Activated CD4-positive, alpha-beta T cell treated with anti-CD3 and anti-CD28 coated beads, Interleukin-2, amount 10 ng/mL, durations not matched to agents 7 days and 5 days (primary cell): Measurements from ENCODE around the gene SPTLC2. TPM values are rescaled to one million over a fixed set of nuclear protein-coding genes. Genes with fewer than 3 reads are reported as not detected.
"Not testable (repeated sequence)": the region's sequence is repeated elsewhere in the genome, so short reads cannot be mapped to it uniquely, and the experiment has no call there.

Experiments used
- CTCF ChIA-PET: fragments of 350-600 bp; sonication (Branson Sonifier 250); formaldehyde crosslinking; loops from one replicate; lab custom pipeline; 2021; ENCODE audit warnings: antibody characterized with exemption; lab: Charles Lee
- POLR2A ChIA-PET: fragments of 350-600 bp; sonication (Branson Sonifier 250); formaldehyde crosslinking; loops from one replicate; lab custom pipeline; 2021; ENCODE audit warnings: antibody characterized with exemption; lab: Charles Lee
- DNase-seq: peaks from one replicate; pipeline ENCODE4 v3.0.0-alpha.2; 2020
- H3K27ac Mint-ChIP-seq: one replicate; pipeline ENCODE4 v1.8.0; 2021; ENCODE audit warnings: mild to moderate bottlenecking, moderate library complexity, mixed read lengths
- H3K27me3 Mint-ChIP-seq: one replicate; pipeline ENCODE4 v1.8.0; 2021; ENCODE audit warnings: mixed read lengths
- H3K36me3 Mint-ChIP-seq: one replicate; pipeline ENCODE4 v1.8.0; 2021; ENCODE audit warnings: low read depth, mixed read lengths
- H3K4me1 Mint-ChIP-seq: one replicate; pipeline ENCODE4 v1.8.0; 2021; ENCODE audit warnings: mixed read lengths
- H3K4me3 Mint-ChIP-seq: one replicate; pipeline ENCODE4 v1.8.0; 2021; ENCODE audit warnings: mild to moderate bottlenecking, moderate library complexity, mixed read lengths
- H3K9me3 Mint-ChIP-seq: one replicate; pipeline ENCODE4 v1.8.0; 2021; ENCODE audit warnings: mixed read lengths
- total RNA-seq, 2 experiments: library from RNA; stranded (reverse); gene quantifications; one replicate each; pipeline ENCODE4 v1.2.3, GENCODE V29; 2021

SPTLC2 gene
- total RNA-seq, 2 experiments from 2014 or later = 54.2 to 64.4 TPM

DNA sequence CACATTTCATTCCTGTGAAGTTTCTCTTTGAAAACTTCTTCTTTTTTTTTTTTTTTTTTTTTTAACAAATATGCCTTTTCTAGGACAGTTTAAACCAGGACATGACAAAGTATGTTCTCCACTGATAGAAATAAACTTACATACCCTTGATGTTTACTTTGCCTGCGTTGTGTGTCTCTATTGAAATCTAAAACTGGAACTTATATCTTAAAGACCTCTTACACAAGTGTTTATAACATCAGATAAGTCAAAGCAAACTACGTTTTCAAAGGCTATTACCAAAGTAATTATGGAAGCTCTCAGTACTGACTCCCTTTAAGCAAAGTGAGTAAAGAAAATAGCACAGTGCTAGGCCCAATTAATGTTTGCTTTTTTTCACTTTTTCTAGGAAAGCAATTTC is 87.2 kb downstream of the SPTLC2 start:
- ChIA-PET POLR2A (no interaction called here), CTCF (no interaction called here)
- no peak overlapping the region for H3K4me3 Mint-ChIP-seq

DNA sequence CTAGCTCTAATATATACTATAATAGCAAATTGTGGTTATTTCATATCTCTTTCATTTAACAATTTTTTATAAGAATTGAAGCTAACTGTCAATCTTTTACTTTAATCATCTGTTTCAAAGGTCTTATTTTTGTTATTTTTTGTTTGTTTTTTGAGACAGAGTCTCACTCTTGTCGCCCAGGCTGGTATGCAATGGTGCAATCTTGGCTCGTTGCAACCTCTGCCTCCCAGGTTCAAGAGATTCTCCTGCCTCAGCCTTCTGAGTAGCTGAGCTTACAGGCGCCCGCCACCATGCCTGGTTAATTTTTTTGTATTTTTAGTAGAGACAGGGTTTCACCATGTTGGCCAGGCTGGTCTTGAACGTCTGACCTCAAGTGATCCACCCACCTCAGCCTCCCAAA is 87.7 kb downstream of the SPTLC2 start:
- DNase-seq, POLR2A ChIA-PET, H3K4me1 Mint-ChIP-seq, H3K9me3 Mint-ChIP-seq, H3K4me3 Mint-ChIP-seq, H3K27me3 Mint-ChIP-seq, H3K36me3 Mint-ChIP-seq, H3K27ac Mint-ChIP-seq: not testable (repeated sequence)
- CTCF ChIA-PET = interaction anchor here (1.1 kb wide), 1 partner anchor 11 kb away, joined by 3 read pairs; no protein-coding TSS in a partner anchor

More for the DNA sequence above, 87.2 kb downstream of the SPTLC2 start:
- Mint-ChIP-seq H3K36me3 (peaks cover 4% of the 10 kb centered on the region), H3K27me3 (no peaks in the 10 kb centered on the region), H3K4me1 (peaks cover 9% of the 10 kb centered on the region), H3K9me3 (no peaks in the 10 kb centered on the region), H3K27ac (no peak overlapping the region)
- no peak for DNase-seq

DNA sequence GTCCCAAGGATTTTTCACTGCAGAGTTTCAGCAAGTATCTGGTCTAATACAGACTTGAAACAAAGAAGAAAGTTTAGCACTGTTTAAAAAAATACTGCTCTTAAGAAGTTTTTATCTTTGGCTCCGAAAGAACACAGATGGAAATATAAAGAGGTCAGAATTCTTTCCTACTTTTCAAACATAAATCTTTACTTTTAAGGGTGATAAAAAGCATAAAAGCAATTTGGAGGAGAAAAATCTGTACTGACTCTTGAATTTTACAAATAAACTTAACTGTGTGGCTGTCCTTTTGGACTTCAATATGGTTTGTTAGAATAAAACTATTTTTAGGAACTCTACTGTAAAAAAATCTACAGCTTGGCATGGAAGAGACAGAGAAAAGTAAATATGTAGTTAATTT is 90.2 kb downstream of the SPTLC2 start:
- no peaks in the 10 kb centered on the region for H3K27me3 Mint-ChIP-seq

GRCh38 chr14:77524536-77524935 is 91.9 kb downstream of the SPTLC2 start:
- Mint-ChIP-seq H3K27me3 (no peaks in the 10 kb centered on the region), H3K27ac (no peak overlapping the region), H3K4me1 (no peaks in the 10 kb centered on the region), H3K36me3 (peaks cover 20% of the 10 kb centered on the region), H3K9me3 (no peaks in the 10 kb centered on the region), H3K4me3 (no peak overlapping the region)
- ChIA-PET CTCF (interaction anchor here (0.8 kb wide), 1 partner anchor 19 kb away, joined by 3 read pairs; no protein-coding TSS in a partner anchor), POLR2A (no interaction called here)
- DNase-seq = no peak

More for the DNA sequence above, 90.2 kb downstream of the SPTLC2 start:
- no peak overlapping the region for H3K27ac Mint-ChIP-seq
- H3K36me3 Mint-ChIP-seq = peaks cover 3% of the 10 kb centered on the region
- peaks cover 9% of the 10 kb centered on the region for H3K4me1 Mint-ChIP-seq
- H3K9me3 Mint-ChIP-seq = no peaks in the 10 kb centered on the region
- POLR2A ChIA-PET = no interaction called here
- CTCF ChIA-PET = interaction anchor here (0.6 to 1.3 kb wide), 3 partner anchors 9 to 213 kb away, joined by 3 to 5 read pairs (median 3); no protein-coding TSS in a partner anchor
- no peak for DNase-seq
- no peak overlapping the region for H3K4me3 Mint-ChIP-seq

DNA sequence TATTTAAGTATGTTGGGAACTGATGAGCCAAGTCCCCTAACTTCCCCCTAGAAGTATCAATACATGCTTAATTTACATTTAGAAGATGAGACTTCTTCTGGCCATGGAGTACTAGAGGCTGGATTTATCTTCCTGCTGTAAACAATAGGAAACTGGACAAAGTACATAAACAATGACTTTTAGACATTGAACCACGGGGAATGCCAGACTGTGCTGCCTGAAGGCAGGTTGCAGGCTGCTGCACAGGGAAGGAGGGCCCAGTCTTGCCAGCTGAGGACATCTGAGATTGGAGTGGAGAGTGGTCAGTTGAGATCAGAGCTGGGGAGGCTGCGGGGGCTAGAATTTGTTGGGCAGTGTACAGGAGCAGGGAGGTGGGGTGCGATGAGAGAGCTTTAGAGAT is 93.3 kb downstream of the SPTLC2 start:
- ChIA-PET POLR2A (no interaction called here), CTCF (no interaction called here)
- DNase-seq = no peak
- no peaks in the 10 kb centered on the region for H3K27me3 Mint-ChIP-seq
- H3K9me3 Mint-ChIP-seq = no peaks in the 10 kb centered on the region
- H3K36me3 Mint-ChIP-seq = peaks cover 30% of the 10 kb centered on the region
- H3K4me3 Mint-ChIP-seq = no peak overlapping the region
- H3K4me1 Mint-ChIP-seq = no peaks in the 10 kb centered on the region
- no peak overlapping the region for H3K27ac Mint-ChIP-seq

- no peak overlapping the region for H3K27ac Mint-ChIP-seq
These were observed 95.9 kb downstream of the SPTLC2 start for GRCh38 chr14:77520555-77520954.

DNA sequence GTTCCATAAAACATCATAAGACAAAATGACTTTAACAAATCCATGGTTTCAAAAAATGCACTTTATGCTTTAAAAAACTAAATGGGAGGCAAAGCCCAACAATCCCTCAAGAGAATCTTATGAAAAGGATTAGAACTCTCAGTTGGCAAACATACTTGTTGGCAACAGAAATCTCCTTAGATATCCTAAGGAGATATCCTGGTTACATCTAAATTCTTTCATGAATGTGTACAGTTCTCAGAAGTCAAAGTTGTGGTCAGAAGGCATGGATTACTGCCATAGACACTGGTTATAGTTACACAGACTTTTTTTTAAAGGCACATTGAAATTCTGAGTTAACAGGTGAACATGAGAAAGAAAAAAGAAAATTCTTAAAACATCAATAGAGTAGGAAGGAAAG is 100.3 kb downstream of the SPTLC2 start:
- ChIA-PET POLR2A (no interaction called here), CTCF (no interaction called here)
- no peak for DNase-seq
- Mint-ChIP-seq H3K9me3 (no peaks in the 10 kb centered on the region), H3K27me3 (no peaks in the 10 kb centered on the region), H3K36me3 (peaks cover 57% of the 10 kb centered on the region), H3K4me3 (no peak overlapping the region), H3K27ac (no peak overlapping the region), H3K4me1 (no peaks in the 10 kb centered on the region)

More at GRCh38 chr14:77520555-77520954, 95.9 kb downstream of the SPTLC2 start:
- POLR2A ChIA-PET = no interaction called here
- Mint-ChIP-seq H3K9me3 (no peaks in the 10 kb centered on the region), H3K4me1 (no peaks in the 10 kb centered on the region), H3K4me3 (no peak overlapping the region), H3K36me3 (peaks cover 43% of the 10 kb centered on the region), H3K27me3 (no peaks in the 10 kb centered on the region)
- DNase-seq = no peak
- CTCF ChIA-PET = interaction anchor here (0.6 kb wide), 1 partner anchor 82 kb away, joined by 5 read pairs; no protein-coding TSS in a partner anchor

DNA sequence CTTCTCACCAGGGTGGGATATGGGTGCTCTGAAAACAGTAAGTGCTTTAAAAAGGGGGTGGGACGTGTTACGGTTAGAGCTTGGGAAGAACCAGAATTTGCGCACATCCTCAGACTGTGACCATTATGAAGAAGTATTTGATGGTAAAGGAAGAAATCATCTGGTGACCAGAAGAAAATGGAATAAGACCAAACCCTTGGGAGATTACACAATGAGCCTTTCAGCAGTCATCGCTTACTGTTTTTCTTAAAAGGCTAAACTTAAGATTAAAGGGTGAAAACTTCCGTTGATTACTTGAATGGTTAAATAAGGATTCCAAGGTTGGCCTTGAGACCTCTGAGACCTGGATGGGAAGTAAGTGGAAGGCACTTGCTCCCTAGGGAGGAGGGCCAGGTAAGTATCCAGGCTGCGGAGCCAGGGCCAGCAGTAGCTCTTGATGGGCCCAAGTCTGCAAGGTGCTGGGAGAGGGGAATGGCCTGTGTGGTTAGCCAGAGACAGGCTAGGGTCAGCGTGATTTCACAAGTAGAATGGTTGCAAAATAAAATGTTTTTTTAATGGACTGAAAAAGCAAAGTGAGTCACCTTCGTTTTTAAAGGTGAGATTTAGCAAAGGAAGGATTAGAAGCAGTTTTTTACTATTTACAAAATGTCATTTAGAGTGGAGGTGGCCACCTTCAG is 104.8 kb downstream of the SPTLC2 start:
- ChIA-PET CTCF (interaction anchor here (1.4 kb wide), 1 partner anchor 61 kb away, joined by 4 read pairs; no protein-coding TSS in a partner anchor), POLR2A (no interaction called here)
- Mint-ChIP-seq H3K9me3 (no peaks in the 10 kb centered on the region), H3K4me1 (no peaks in the 10 kb centered on the region), H3K27me3 (no peaks in the 10 kb centered on the region), H3K36me3 (peaks cover 53% of the 10 kb centered on the region), H3K4me3 (no peak overlapping the region), H3K27ac (no peak overlapping the region)
- no peak for DNase-seq

GRCh38 chr14:77509366-77509765 is 107.1 kb downstream of the SPTLC2 start:
- H3K4me1 Mint-ChIP-seq = no peaks in the 10 kb centered on the region
- DNase-seq = no peak
- no peak overlapping the region for H3K4me3 Mint-ChIP-seq
- H3K27ac Mint-ChIP-seq = no peak overlapping the region
- peaks cover 51% of the 10 kb centered on the region for H3K36me3 Mint-ChIP-seq
- POLR2A ChIA-PET = no interaction called here
- H3K9me3 Mint-ChIP-seq = peaks cover 2% of the 10 kb centered on the region
- CTCF ChIA-PET = no interaction called here
- H3K27me3 Mint-ChIP-seq = no peaks in the 10 kb centered on the region

- H3K36me3 Mint-ChIP-seq = peaks cover 51% of the 10 kb centered on the region
- H3K27me3 Mint-ChIP-seq = no peaks in the 10 kb centered on the region
- H3K4me3 Mint-ChIP-seq = no peak overlapping the region
- no peaks in the 10 kb centered on the region for H3K4me1 Mint-ChIP-seq
- ChIA-PET POLR2A (no interaction called here), CTCF (no interaction called here)
- no peak for DNase-seq
- H3K9me3 Mint-ChIP-seq = peaks cover 2% of the 10 kb centered on the region
- no peak overlapping the region for H3K27ac Mint-ChIP-seq
These were observed 107.6 kb downstream of the SPTLC2 start for GRCh38 chr14:77508876-77509275.

- ChIA-PET CTCF (interaction anchor here (1.1 kb wide), 1 partner anchor 44 kb away, joined by 4 read pairs; no protein-coding TSS in a partner anchor), POLR2A (no interaction called here)
- H3K36me3 Mint-ChIP-seq = peaks cover 52% of the 10 kb centered on the region
- H3K27me3 Mint-ChIP-seq = no peaks in the 10 kb centered on the region
- no peaks in the 10 kb centered on the region for H3K4me1 Mint-ChIP-seq
- H3K9me3 Mint-ChIP-seq = peaks cover 4% of the 10 kb centered on the region
- H3K4me3 Mint-ChIP-seq = no peak overlapping the region
- H3K27ac Mint-ChIP-seq = no peak overlapping the region
- DNase-seq = no peak
These were observed 108.2 kb downstream of the SPTLC2 start for GRCh38 chr14:77508249-77508648.

DNA sequence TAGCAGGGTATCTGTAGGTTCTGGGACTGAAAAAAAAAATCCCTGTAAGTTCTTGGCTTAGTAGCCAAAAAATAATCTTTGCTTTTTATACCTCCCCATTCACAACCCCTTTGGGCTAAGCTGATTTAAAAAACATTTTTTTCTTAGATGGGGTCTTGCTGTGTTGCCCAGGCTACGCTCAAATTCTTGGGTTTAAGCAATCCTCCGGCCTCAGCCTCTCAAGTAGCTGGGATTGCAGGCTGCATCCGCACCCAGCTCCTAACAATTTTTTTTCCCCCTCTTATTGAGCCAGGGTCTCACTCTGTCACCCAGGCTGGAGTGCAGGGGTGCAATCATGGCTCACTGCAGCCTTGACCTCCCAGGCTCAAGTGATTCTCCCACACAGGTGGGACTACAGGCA is 108.7 kb downstream of the SPTLC2 start:
- Mint-ChIP-seq H3K36me3 (peaks cover 55% of the 10 kb centered on the region), H3K9me3 (peaks cover 6% of the 10 kb centered on the region), H3K4me1 (no peaks in the 10 kb centered on the region), H3K27me3 (no peaks in the 10 kb centered on the region), H3K4me3 (no peak overlapping the region), H3K27ac (no peak overlapping the region)
- DNase-seq = no peak
- POLR2A ChIA-PET = no interaction called here
- CTCF ChIA-PET = interaction anchor here (1.1 kb wide), 1 partner anchor 44 kb away, joined by 4 read pairs; no protein-coding TSS in a partner anchor

GRCh38 chr14:77505031-77505430 is 111.4 kb downstream of the SPTLC2 start:
- Mint-ChIP-seq H3K4me1 (no peaks in the 10 kb centered on the region), H3K36me3 (peaks cover 32% of the 10 kb centered on the region), H3K9me3 (peaks cover 6% of the 10 kb centered on the region), H3K4me3 (no peak overlapping the region), H3K27ac (no peak overlapping the region), H3K27me3 (peaks cover 11% of the 10 kb centered on the region)
- ChIA-PET CTCF (interaction anchor here (1.2 kb wide), 1 partner anchor 19 kb away, joined by 3 read pairs; no protein-coding TSS in a partner anchor), POLR2A (no interaction called here)
- DNase-seq = no peak
